OCI-LY1 (cell line): ENCODE results near the gene TOR4A.

Experiments used
- EZH2 ChIP-seq: fragments of 200-600 bp; sonication (generic), shearing (Covaris generic); IDR thresholded peaks from 2 replicates; pipeline ENCODE4 v1.8.0; 2017; ENCODE audit warnings: borderline replicate concordance, mixed run types, mild to moderate bottlenecking, antibody characterized with exemption, low read length, moderate library complexity, mixed read lengths
- TF ChIP-seq, protein P1 (sequence below): fragments of 200-600 bp; sonication (generic), shearing (Covaris generic); IDR thresholded peaks from 2 replicates; pipeline ENCODE4 v1.5.1; 2017; ENCODE audit warnings: mild to moderate bottlenecking, antibody characterized with exemption, low read length, moderate library complexity, mixed read lengths

- TF ChIP-seq, protein P1, sequence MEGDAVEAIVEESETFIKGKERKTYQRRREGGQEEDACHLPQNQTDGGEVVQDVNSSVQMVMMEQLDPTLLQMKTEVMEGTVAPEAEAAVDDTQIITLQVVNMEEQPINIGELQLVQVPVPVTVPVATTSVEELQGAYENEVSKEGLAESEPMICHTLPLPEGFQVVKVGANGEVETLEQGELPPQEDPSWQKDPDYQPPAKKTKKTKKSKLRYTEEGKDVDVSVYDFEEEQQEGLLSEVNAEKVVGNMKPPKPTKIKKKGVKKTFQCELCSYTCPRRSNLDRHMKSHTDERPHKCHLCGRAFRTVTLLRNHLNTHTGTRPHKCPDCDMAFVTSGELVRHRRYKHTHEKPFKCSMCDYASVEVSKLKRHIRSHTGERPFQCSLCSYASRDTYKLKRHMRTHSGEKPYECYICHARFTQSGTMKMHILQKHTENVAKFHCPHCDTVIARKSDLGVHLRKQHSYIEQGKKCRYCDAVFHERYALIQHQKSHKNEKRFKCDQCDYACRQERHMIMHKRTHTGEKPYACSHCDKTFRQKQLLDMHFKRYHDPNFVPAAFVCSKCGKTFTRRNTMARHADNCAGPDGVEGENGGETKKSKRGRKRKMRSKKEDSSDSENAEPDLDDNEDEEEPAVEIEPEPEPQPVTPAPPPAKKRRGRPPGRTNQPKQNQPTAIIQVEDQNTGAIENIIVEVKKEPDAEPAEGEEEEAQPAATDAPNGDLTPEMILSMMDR, result no peak
- TF ChIP-seq EZH2, result no peak
These were observed 21.2 kb upstream of the TOR4A start for GRCh38 chr9:137256362-137256761.
